Mesodermal cell (in vitro differentiated cells): ENCODE results near the gene AKAIN1. TPM values are rescaled to one million over a fixed set of nuclear protein-coding genes. Genes with fewer than 3 reads are reported as not detected.

Source experiments
- H3K27ac ChIP-seq: 2 replicates; pipeline ENCODE4 v1.7.0; 2013; ENCODE audit warnings: mild to moderate bottlenecking, low read depth, low read length, moderate library complexity; ENCODE audit not compliant: severe bottlenecking
- H3K36me3 ChIP-seq: 2 replicates; pipeline ENCODE4 v1.7.1; 2013; ENCODE audit warnings: mild to moderate bottlenecking, low read length, moderate library complexity; ENCODE audit not compliant: control insufficient read depth, insufficient read depth
- H3K4me1 ChIP-seq: one replicate; pipeline ENCODE4 v1.7.1; 2013; ENCODE audit warnings: mild to moderate bottlenecking, low read length; ENCODE audit not compliant: insufficient read depth, control insufficient read depth, poor library complexity, severe bottlenecking
- H3K4me3 ChIP-seq: 2 replicates; pipeline ENCODE4 v1.7.0; 2013; ENCODE audit warnings: low read length, control low read depth, mild to moderate bottlenecking; ENCODE audit not compliant: insufficient read depth, poor library complexity, severe bottlenecking; ENCODE audit errors: extremely low read depth
- H3K9me3 ChIP-seq: 2 replicates; pipeline ENCODE4 v1.7.1; 2013; ENCODE audit warnings: mild to moderate bottlenecking, low read length, moderate library complexity; ENCODE audit not compliant: control insufficient read depth
- WGBS, 2 experiments: methylation state at CpG; one replicate each; pipeline ENCODE4 v1.1.5; 2013; ENCODE audit warnings: missing lambda C conversion rate in 2 of 2; ENCODE audit not compliant: insufficient coverage in 2 of 2; 5-methylcytosine and 5-hydroxymethylcytosine counted together
- polyA plus RNA-seq, 2 experiments: library from polyadenylated mRNA; stranded (reverse); fragments of 50-300 nt; gene quantifications; one replicate each; pipeline ENCODE4 v1.2.3, GENCODE V29; 2013

Gene AKAIN1
- polyA plus RNA-seq (2013, experiment 1 of 2) = not detected
- polyA plus RNA-seq (2013, experiment 2 of 2) = not detected

- no peaks in the 10 kb centered on the region for H3K36me3 ChIP-seq
- no peak within 1 kb of the TSS for H3K4me3 ChIP-seq
- no peaks in the 10 kb centered on the region for H3K4me1 ChIP-seq
- no peaks in the 10 kb centered on the region for H3K9me3 ChIP-seq
- 0% methylated on average over 4 to 8 of the region's 37 CpGs for WGBS, 2 experiments
- no peak within 1 kb of the TSS for H3K27ac ChIP-seq
Observed at GRCh38 chr18:5197032-5197434, at the start of gene AKAIN1. AKAIN1 (minus strand) TSS chr18:5197257; CDS start chr18:5197053, 204 bp downstream.

GRCh38 chr18:5244941-5245340 lies 47.9 kb upstream of the AKAIN1 start:
- peaks cover 15% of the 10 kb centered on the region for H3K36me3 ChIP-seq
- H3K4me3 ChIP-seq = no peak overlapping the region
- no peak overlapping the region for H3K27ac ChIP-seq
- no peaks in the 10 kb centered on the region for H3K4me1 ChIP-seq
- no peaks in the 10 kb centered on the region for H3K9me3 ChIP-seq

- 40% methylated on average over 2 of the region's 4 CpGs; no CpG with 5 or more reads in 1 of the 2 experiments for WGBS, 2 experiments
- no peak overlapping the region for H3K27ac ChIP-seq
- H3K4me3 ChIP-seq = peak overlapping the region; percentile 74
Observed at GRCh38 chr18:5239447-5239846, 42.4 kb upstream of the AKAIN1 start.

GRCh38 chr18:5238371-5238976 lies 41.4 kb upstream of the AKAIN1 start:
- no peaks in the 10 kb centered on the region for H3K4me1 ChIP-seq
- H3K9me3 ChIP-seq = no peaks in the 10 kb centered on the region
- H3K36me3 ChIP-seq = peaks cover 15% of the 10 kb centered on the region
- peak overlapping the region; percentile 74 for H3K4me3 ChIP-seq
- peak overlapping the region; percentile 98 for H3K27ac ChIP-seq
- WGBS, 2 experiments = 1% methylated on average over 35 to 37 of the region's 39 CpGs

More at GRCh38 chr18:5239447-5239846, 42.4 kb upstream of the AKAIN1 start:
- Histone ChIP-seq H3K9me3 (no peaks in the 10 kb centered on the region), H3K36me3 (peaks cover 15% of the 10 kb centered on the region), H3K4me1 (no peaks in the 10 kb centered on the region)

GRCh38 chr18:5237723-5238370 lies 40.8 kb upstream of the AKAIN1 start:
- Histone ChIP-seq H3K9me3 (no peaks in the 10 kb centered on the region), H3K27ac (peak overlapping the region; percentile 98), H3K4me3 (peak overlapping the region; percentile 74), H3K4me1 (no peaks in the 10 kb centered on the region), H3K36me3 (peaks cover 15% of the 10 kb centered on the region)
- 0 to 1% methylated on average over 53 to 62 of the region's 71 CpGs for WGBS, 2 experiments

GRCh38 chr18:5237083-5237722 lies 40.1 kb upstream of the AKAIN1 start:
- peaks cover 15% of the 10 kb centered on the region for H3K36me3 ChIP-seq
- 6 to 7% methylated on average over 23 of the region's 23 CpGs for WGBS, 2 experiments
- H3K4me1 ChIP-seq = no peaks in the 10 kb centered on the region

GRCh38 chr18:5214583-5215351 lies 17.7 kb upstream of the AKAIN1 start:
- Histone ChIP-seq H3K4me1 (no peaks in the 10 kb centered on the region), H3K4me3 (no peak overlapping the region), H3K27ac (no peak overlapping the region), H3K36me3 (no peaks in the 10 kb centered on the region), H3K9me3 (no peaks in the 10 kb centered on the region)
- 92 to 93% methylated on average over 2 of the region's 3 CpGs for WGBS, 2 experiments

More at GRCh38 chr18:5237083-5237722, 40.1 kb upstream of the AKAIN1 start:
- Histone ChIP-seq H3K9me3 (no peaks in the 10 kb centered on the region), H3K4me3 (peak overlapping the region; percentile 74), H3K27ac (peak overlapping the region; percentile 98)

- no peaks in the 10 kb centered on the region for H3K4me1 ChIP-seq
- peak overlapping the region; percentile 41 for H3K27ac ChIP-seq
- H3K4me3 ChIP-seq = no peak overlapping the region
- 35 to 38% methylated on average over 2 of the region's 4 CpGs for WGBS, 2 experiments
- no peaks in the 10 kb centered on the region for H3K36me3 ChIP-seq
- H3K9me3 ChIP-seq = no peaks in the 10 kb centered on the region
Observed at GRCh38 chr18:5207471-5208150, 10.6 kb upstream of the AKAIN1 start.

- Histone ChIP-seq H3K9me3 (no peaks in the 10 kb centered on the region), H3K4me1 (no peaks in the 10 kb centered on the region), H3K36me3 (no peaks in the 10 kb centered on the region), H3K27ac (no peak overlapping the region), H3K4me3 (no peak overlapping the region)
- WGBS, 2 experiments = 80 to 89% methylated on average over 1 of the region's 3 CpGs
Observed at GRCh38 chr18:5198311-5198710, 1.3 kb upstream of the AKAIN1 start.

GRCh38 chr18:5197461-5197860 lies 404 bp upstream of the AKAIN1 start:
- 11 to 16% methylated on average over 8 to 9 of the region's 18 CpGs for WGBS, 2 experiments
- Histone ChIP-seq H3K27ac (no peak overlapping the region), H3K4me1 (no peaks in the 10 kb centered on the region), H3K36me3 (no peaks in the 10 kb centered on the region), H3K4me3 (no peak overlapping the region), H3K9me3 (no peaks in the 10 kb centered on the region)
